GM23338 (cell line): ENCODE results near the gene DHRSX.

ENCODE experiments used
- CREB1 ChIP-seq: fragments of 250-450 bp; sonication (Bioruptor Pico); IDR thresholded peaks from 2 replicates; pipeline ENCODE4 v1.5.0; 2020; ENCODE audit warnings: low read depth, mild to moderate bottlenecking, moderate library complexity
- EZH2 ChIP-seq: fragments of 200-600 bp; sonication (generic); IDR thresholded peaks from one replicate; pipeline ENCODE4 v1.8.0; 2017; ENCODE audit warnings: antibody characterized with exemption, mild to moderate bottlenecking, low read depth; ENCODE audit not compliant: unreplicated experiment
- EZH2phosphoT487 ChIP-seq: fragments of 200-600 bp; sonication (generic); IDR thresholded peaks from one replicate; pipeline ENCODE4 v1.8.1; 2018; ENCODE audit warnings: antibody characterized with exemption; ENCODE audit not compliant: unreplicated experiment
- JUNB ChIP-seq: IDR thresholded peaks from one replicate; pipeline ENCODE4 v1.6.1; 2016; ENCODE audit warnings: antibody characterized with exemption; ENCODE audit not compliant: unreplicated experiment
- POLR2AphosphoS5 ChIP-seq: IDR thresholded peaks from 2 replicates; pipeline ENCODE4 v1.6.1; 2016; ENCODE audit warnings: antibody characterized with exemption, low read depth
- STAT1 ChIP-seq: IDR thresholded peaks from one replicate; pipeline ENCODE4 v1.6.1; 2016; ENCODE audit warnings: antibody characterized with exemption; ENCODE audit not compliant: unreplicated experiment
- ZNF331 ChIP-seq: fragments of 250-450 bp; sonication (Bioruptor Pico); IDR thresholded peaks from 2 replicates; pipeline ENCODE4 v1.5.0; 2020; ENCODE audit warnings: low read depth, mild to moderate bottlenecking, moderate library complexity
- TF ChIP-seq, protein P1 (sequence below): IDR thresholded peaks from one replicate; pipeline ENCODE4 v1.6.1; 2018; ENCODE audit warnings: antibody characterized with exemption; ENCODE audit not compliant: unreplicated experiment
- TF ChIP-seq, protein P2 (sequence below), 2 experiments: fragments of 200-600 bp in 1 of 2; sonication (generic) in 1 of 2; conservative IDR thresholded peaks; 2 replicates each; pipeline versions ENCODE4 v1.5.1 to v1.6.1; 2016 to 2017; ENCODE audit warnings: antibody characterized with exemption in 2 of 2, low read depth in 2 of 2, mild to moderate bottlenecking in 2 of 2, moderate library complexity in 1 of 2
- TF ChIP-seq, protein P3 (sequence below): IDR thresholded peaks from 2 replicates; pipeline ENCODE4 v1.6.1; 2016; ENCODE audit warnings: antibody characterized with exemption

DNA sequence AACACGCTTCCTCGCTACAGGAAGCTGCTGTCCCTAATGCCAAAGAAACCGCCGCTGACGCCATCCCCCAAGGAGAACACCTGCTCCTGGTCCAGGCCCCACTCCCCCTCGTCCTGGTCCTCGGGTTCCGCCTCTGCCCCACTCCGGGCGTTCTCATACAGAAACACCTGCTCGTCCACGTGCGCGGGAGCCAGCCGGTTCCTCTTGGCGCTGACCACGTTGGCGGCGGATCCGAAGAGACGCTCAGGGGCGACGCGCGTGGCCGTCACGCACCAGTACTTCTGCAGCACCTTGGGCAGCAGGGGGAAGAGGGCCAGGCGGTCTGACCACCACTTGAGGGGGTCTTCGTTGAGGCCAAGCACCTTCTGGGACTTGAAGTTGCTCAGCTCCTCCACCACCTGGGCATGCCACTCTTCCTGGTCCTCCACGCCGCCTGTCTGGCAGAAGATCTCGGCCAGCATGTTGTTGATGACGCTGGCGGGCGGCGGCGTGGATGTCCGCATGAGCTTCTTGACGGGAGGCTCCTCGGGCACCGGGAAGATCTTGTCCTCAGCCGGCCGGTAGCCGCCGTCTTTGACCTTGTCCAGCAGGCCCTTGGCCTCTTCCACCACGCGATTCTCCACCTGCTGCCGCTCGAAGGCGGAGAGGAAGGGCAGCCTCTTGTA, 12.0 kb downstream of the DHRSX start:
- TF ChIP-seq, protein P1, sequence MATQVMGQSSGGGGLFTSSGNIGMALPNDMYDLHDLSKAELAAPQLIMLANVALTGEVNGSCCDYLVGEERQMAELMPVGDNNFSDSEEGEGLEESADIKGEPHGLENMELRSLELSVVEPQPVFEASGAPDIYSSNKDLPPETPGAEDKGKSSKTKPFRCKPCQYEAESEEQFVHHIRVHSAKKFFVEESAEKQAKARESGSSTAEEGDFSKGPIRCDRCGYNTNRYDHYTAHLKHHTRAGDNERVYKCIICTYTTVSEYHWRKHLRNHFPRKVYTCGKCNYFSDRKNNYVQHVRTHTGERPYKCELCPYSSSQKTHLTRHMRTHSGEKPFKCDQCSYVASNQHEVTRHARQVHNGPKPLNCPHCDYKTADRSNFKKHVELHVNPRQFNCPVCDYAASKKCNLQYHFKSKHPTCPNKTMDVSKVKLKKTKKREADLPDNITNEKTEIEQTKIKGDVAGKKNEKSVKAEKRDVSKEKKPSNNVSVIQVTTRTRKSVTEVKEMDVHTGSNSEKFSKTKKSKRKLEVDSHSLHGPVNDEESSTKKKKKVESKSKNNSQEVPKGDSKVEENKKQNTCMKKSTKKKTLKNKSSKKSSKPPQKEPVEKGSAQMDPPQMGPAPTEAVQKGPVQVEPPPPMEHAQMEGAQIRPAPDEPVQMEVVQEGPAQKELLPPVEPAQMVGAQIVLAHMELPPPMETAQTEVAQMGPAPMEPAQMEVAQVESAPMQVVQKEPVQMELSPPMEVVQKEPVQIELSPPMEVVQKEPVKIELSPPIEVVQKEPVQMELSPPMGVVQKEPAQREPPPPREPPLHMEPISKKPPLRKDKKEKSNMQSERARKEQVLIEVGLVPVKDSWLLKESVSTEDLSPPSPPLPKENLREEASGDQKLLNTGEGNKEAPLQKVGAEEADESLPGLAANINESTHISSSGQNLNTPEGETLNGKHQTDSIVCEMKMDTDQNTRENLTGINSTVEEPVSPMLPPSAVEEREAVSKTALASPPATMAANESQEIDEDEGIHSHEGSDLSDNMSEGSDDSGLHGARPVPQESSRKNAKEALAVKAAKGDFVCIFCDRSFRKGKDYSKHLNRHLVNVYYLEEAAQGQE, result no peak
- TF ChIP-seq POLR2AphosphoS5 (no peak), EZH2phosphoT487 (no peak), EZH2 (no peak), CREB1 (no peak), JUNB (no peak), STAT1 (no peak), ZNF331 (no peak)
- TF ChIP-seq, protein P2, sequence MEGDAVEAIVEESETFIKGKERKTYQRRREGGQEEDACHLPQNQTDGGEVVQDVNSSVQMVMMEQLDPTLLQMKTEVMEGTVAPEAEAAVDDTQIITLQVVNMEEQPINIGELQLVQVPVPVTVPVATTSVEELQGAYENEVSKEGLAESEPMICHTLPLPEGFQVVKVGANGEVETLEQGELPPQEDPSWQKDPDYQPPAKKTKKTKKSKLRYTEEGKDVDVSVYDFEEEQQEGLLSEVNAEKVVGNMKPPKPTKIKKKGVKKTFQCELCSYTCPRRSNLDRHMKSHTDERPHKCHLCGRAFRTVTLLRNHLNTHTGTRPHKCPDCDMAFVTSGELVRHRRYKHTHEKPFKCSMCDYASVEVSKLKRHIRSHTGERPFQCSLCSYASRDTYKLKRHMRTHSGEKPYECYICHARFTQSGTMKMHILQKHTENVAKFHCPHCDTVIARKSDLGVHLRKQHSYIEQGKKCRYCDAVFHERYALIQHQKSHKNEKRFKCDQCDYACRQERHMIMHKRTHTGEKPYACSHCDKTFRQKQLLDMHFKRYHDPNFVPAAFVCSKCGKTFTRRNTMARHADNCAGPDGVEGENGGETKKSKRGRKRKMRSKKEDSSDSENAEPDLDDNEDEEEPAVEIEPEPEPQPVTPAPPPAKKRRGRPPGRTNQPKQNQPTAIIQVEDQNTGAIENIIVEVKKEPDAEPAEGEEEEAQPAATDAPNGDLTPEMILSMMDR (conservative IDR thresholded peaks at IDR 0.05; ENCODE audit: low read depth in 2 of 2), result no peak
- TF ChIP-seq, protein P3, sequence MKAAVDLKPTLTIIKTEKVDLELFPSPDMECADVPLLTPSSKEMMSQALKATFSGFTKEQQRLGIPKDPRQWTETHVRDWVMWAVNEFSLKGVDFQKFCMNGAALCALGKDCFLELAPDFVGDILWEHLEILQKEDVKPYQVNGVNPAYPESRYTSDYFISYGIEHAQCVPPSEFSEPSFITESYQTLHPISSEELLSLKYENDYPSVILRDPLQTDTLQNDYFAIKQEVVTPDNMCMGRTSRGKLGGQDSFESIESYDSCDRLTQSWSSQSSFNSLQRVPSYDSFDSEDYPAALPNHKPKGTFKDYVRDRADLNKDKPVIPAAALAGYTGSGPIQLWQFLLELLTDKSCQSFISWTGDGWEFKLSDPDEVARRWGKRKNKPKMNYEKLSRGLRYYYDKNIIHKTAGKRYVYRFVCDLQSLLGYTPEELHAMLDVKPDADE, result no peak
